HG02884 (cell line): Measurements from ENCODE around the gene MVP.

ENCODE experiments used
- ATAC-seq: cut with Tn5 transposase; IDR thresholded peaks from one replicate; pipeline ENCODE4 v1.9.1; 2021; ENCODE audit warnings: mild to moderate bottlenecking, moderate library complexity; ENCODE audit not compliant: unreplicated experiment

Gene MVP

GRCh38 chr16:29804020-29804419 lies 16.2 kb upstream of the MVP start:
- ATAC-seq, result no peak

GRCh38 chr16:29804455-29805231 lies 15.6 kb upstream of the MVP start:
- no peak for ATAC-seq

DNA sequence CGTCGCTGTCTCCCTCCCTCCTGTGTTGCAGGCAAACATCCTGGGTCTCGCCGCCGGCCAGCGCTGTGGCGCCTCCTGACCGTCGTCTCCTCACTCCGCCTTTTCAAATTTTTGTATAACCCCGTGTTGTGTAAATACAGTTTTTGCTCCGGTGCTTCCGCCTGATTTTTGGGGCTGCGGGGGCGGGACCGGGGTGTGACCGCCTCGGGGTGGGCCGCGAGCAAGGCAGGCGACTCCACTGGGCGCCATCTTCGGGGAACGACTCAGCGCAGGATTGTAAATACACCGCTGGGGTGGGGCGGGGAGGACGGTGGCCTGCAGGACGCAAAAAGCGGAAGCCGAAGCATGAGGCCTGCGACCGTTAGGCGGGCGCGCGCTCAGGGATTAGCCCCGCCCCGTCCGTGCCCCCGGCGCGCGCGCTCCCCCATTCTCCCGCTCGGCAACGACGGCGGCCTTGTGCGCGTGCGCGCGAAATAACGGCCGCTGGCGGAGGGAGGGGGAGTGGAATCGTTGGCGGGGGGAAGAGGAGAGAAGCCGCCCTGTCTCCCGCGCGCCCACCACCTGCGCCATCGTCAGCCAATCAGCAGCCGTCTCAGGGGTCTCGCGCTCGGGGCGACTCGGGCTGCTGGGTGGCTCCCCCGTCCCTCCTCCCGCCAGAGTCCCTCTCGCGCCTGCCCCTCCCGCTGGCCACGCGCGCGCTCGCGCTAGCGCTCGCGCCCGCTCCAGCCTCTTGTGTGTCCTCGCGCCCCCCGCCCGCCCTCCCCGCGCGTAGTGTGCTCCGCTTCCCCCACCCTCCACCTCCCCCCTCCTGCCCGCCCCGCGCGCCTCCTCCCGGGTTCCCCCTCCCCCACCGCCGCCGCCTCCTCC lies 14.8 kb upstream of the MVP start:
- ATAC-seq, result peak; percentile 40

DNA sequence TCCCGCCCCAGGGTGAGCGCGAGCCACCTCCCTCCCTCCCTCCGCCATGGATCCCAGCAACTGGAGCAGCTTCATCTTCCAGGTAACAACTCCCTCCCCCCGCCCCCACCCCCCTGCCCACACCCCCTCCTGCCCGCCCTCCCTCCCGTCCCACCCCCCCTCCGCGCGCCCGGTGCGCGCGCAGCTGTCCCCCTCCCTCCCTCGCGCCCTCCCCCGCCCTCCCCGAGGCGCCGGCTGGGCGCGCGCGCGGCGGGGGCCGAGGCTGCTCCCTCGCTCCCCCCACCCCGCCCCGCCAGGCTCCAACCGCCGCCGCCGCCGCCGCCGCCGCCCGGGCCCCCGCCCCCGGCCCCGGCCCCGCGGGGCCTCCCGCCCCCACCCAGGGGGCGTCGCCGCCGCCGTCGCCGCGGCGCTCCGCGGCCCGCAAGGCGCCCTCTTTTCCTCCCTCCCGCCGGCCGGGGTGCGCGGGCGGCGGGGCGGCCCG lies 14.1 kb upstream of the MVP start, which contains the start of gene MAZ:
Gene MAZ (plus strand): TSS at position 431 of the 481 bp plus-strand sequence. CDS start 173 bp downstream, outside the sequence.
- ATAC-seq, result no peak

- no peak for ATAC-seq
Measured at GRCh38 chr16:29806641-29807425, 13.4 kb upstream of the MVP start.

DNA sequence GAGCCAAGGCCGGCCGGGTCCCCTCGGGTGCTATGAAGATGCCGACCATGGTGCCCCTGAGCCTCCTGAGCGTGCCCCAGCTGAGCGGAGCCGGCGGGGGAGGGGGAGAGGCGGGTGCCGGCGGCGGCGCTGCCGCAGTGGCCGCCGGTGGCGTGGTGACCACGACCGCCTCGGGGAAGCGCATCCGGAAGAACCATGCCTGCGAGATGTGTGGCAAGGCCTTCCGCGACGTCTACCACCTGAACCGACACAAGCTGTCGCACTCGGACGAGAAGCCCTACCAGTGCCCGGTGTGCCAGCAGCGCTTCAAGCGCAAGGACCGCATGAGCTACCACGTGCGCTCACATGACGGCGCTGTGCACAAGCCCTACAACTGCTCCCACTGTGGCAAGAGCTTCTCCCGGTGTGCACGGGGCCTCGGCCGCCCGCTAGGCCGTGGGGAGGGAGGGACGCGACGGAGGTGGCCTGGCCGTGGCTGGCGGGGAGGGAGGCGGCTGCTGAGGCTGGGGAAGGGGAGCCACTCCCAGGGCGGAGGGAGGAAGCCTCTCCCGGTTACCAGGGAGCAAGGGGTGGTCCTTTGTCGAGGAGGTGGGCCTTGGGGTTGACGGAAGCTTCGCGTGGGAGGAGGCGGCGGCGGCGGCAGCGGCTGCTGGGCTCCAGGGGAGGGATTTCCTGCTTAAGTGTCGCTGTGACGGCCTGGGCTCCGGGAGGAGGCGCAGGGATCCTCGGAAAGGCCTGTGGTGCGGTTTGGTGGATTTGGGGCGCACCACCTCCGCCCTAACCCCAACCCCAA lies 12.6 kb upstream of the MVP start:
- no peak for ATAC-seq

DNA sequence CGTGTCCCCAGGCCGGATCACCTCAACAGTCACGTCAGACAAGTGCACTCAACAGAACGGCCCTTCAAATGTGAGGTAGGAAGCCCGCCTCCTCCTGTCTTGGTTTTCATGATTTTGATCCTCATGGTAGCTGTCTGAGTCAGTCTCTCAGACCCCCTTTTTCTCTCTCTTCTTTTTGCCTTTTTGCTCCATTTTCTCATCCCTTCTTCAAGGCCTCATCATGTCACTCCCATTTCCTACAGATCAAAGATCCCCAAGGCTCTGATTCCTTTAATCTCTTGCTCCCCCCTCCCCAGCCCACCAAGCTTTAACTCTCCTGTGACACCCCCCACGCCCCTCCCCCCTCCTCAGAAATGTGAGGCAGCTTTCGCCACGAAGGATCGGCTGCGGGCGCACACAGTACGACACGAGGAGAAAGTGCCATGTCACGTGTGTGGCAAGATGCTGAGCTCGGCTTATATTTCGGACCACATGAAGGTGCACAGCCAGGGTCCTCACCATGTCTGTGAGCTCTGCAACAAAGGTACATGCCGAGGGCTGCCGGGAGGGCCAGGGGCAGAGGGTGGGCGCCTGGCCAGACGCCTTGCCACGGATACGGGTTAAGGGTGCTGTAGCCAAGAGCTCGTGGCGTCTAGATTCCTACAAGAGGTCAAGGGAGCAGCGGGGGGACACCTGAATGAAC lies 11.9 kb upstream of the MVP start:
- ATAC-seq, result no peak

GRCh38 chr16:29809031-29809747 lies 11.1 kb upstream of the MVP start:
- ATAC-seq, result no peak

DNA sequence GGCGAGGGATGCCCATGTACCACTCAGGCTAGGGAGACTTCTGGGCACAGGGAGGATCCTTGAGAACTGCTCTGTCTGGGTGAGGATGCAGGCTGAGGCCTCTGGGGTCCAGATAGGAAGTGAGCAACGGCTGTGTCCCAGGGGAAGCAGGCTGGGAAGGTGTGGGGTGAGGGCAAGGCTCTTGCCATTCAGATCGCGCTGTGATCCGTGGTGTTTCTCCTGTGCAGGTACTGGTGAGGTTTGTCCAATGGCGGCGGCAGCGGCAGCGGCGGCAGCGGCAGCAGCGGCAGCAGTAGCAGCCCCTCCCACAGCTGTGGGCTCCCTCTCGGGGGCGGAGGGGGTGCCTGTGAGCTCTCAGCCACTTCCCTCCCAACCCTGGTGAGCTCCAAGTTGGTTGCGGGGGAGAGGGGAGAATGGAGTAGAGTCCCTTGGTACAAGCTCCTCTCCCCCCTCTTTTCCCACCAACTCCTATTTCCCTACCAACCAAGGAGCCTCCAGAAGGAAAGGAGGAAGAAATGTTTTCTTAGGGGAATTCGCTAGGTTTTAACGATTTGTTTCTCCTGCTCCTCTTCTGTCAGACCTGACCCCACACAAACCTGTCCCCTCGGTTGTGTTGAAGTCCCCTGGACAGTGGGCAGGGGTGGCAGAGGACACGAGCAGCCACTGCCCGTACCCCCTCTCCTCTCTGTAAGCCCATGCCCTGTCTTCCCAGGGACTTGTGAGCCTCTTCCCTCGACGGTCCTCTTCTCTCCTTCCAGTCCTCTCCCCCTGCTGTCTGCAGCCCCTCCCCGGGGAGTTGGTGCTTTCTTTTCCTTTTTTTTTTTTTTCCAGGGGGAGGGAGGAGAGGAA lies 10.2 kb upstream of the MVP start:
- no peak for ATAC-seq

DNA sequence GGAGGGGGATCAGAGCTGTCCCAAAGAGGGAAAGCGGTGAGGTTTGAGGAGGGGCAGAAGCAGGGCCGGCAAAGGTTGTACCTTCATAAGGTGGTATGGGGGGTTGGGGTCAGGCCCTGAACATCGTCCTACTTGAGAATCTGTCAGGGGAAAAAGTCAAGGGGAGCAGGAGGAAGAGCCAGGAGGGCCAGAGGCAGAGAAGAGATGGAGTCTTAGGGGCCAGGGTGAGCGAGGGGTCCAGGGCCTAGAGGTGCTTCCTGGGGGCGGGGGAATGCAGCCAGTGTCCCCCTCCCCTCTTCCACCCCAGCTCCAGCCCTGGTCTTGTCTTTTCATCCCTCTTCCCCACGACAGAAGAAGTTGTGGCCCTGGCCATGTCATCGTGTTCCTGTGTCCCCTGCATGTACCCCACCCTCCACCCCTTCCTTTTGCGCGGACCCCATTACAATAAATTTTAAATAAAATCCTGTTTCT lies 9.5 kb upstream of the MVP start:
- no peak for ATAC-seq

GRCh38 chr16:29811170-29811895 lies 8.9 kb upstream of the MVP start:
- ATAC-seq, result peak; percentile 36

DNA sequence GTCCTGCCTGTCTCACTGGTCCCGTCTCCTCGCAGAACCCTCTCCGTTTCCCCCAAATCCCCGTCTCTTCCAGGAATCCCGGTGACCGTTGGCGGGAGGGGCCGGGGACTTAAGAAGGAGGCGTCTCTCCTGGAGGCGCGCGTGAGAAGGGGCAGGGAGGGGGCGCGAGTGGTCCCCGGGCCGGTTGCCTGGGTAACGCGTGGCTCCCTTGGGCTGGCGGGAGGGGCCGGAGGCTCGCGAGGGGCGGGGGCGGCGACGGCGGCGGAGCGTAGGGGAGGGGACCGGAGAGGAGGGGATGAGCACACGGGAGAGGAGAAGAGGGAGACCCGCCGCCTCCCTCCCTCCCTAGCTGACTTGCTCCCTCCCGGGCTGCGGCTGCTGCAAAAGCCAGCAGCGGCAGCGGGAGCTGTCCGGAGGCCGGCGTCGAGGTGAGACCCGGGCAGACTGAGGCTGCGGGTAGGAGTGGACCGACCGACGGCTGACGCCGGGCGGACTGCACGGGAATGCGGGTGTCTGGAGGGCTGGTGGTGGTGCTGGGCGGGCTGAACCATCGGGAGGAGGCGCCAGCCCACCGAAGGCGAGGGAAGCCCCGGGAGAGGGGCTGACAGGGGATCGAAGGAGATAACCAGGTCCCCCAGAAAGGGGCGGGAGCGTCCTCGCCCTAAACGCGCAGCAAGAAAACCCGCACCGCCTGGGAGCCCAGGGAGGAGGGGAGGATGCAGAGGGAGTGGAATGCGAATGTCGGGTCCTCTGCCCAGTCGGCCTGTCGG lies 8.2 kb upstream of the MVP start, which contains the start of gene PRRT2:
Gene PRRT2 (plus strand): TSS at position 298 of the 770 bp plus-strand sequence. CDS start 862 bp downstream, outside the sequence.
- no peak for ATAC-seq

DNA sequence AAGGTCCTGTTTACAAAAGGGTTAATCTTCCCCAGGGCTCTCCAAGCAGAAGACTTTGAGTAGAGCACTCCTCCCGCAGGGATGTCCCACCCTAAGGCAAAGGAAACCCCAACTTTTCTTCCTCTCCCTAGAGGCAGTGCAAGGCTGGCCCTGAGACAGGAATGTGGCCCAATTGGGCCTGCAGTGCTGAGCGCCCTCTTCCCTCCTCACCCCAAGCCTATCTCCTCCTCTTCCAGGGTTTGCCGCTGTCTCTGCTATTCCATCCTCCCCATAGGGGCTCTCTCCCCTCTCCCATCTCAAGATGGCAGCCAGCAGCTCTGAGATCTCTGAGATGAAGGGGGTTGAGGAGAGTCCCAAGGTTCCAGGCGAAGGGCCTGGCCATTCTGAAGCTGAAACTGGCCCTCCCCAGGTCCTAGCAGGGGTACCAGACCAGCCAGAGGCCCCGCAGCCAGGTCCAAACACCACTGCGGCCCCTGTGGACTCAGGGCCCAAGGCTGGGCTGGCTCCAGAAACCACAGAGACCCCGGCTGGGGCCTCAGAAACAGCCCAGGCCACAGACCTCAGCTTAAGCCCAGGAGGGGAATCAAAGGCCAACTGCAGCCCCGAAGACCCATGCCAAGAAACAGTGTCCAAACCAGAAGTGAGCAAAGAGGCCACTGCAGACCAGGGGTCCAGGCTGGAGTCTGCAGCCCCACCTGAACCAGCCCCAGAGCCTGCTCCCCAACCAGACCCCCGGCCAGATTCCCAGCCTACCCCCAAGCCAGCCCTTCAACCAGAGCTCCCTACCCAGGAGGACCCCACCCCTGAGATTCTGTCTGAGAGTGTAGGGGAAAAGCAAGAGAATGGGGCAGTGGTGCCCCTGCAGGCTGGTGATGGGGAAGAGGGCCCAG lies 7.3 kb upstream of the MVP start:
- no peak for ATAC-seq

DNA sequence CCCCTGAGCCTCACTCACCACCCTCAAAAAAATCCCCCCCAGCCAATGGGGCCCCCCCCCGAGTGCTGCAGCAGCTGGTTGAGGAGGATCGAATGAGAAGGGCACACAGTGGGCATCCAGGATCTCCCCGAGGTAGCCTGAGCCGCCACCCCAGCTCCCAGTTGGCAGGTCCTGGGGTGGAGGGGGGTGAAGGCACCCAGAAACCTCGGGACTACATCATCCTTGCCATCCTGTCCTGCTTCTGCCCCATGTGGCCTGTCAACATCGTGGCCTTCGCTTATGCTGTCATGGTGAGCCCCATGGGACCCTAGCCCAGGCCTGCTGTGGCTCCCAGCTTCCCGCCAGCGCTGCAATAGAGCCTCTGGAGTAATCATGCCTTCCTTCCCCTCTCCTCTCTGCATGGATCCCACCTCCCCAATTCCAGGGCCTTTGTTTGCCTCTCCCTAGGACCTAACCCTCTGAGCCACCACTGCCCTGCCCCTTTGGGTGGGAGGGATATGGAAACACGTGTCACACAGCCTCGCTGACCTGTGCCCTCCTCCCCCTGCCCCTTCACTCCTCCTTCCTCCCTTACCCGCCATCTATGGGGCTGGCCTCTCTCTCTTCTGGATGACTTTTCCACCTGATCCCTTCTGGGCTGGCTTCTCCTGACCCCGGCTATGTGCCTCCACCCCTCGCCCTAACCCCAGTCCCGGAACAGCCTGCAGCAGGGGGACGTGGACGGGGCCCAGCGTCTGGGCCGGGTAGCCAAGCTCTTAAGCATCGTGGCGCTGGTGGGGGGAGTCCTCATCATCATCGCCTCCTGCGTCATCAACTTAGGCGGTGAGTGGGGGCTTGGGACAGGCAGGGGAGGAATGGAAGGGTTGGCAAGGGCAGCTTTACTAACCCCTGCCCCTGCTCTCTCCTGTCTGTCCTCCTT lies 6.4 kb upstream of the MVP start:
- no peak for ATAC-seq
